KMS-11 (cell line): ENCODE measurements around the gene RXFP1.

ENCODE experiments used
- H2AFZ ChIP-seq: fragments of 200-600 bp; sonication (generic); 2 replicates; pipeline ENCODE4 v1.6.1; 2016; ENCODE audit warnings: antibody characterized with exemption, mixed run types, low read depth
- H3K27ac ChIP-seq: fragments of 200-600 bp; sonication (generic); 2 replicates; pipeline ENCODE4 v1.6.1; 2016; ENCODE audit warnings: mild to moderate bottlenecking, mixed run types
- H3K27me3 ChIP-seq: fragments of 200-600 bp; sonication (generic); 2 replicates; pipeline ENCODE4 v1.6.1; 2017; ENCODE audit warnings: mild to moderate bottlenecking, low read depth, mixed run types, moderate library complexity; ENCODE audit not compliant: insufficient read depth
- H3K36me3 ChIP-seq: fragments of 200-600 bp; sonication (generic); 2 replicates; pipeline ENCODE4 v1.6.1; 2017; ENCODE audit warnings: mild to moderate bottlenecking, mixed run types; ENCODE audit not compliant: insufficient read depth
- H3K4me1 ChIP-seq: fragments of 200-600 bp; sonication (generic); 2 replicates; pipeline ENCODE4 v1.6.1; 2016; ENCODE audit warnings: mild to moderate bottlenecking, low read depth, mixed run types; ENCODE audit not compliant: poor library complexity, severe bottlenecking
- H3K4me2 ChIP-seq: fragments of 200-600 bp; sonication (generic); 2 replicates; pipeline ENCODE4 v1.7.0; 2016; ENCODE audit warnings: mild to moderate bottlenecking, mixed run types
- H3K4me3 ChIP-seq: fragments of 200-600 bp; sonication (generic); IDR thresholded peaks from 2 replicates; pipeline ENCODE4 v1.6.1; 2017; ENCODE audit warnings: low read depth, low read length, mixed read lengths; ENCODE audit not compliant: insufficient read depth
- H3K79me2 ChIP-seq: fragments of 200-600 bp; sonication (generic); 2 replicates; pipeline ENCODE4 v1.6.1; 2016; ENCODE audit warnings: low read depth, mixed run types; ENCODE audit not compliant: insufficient read depth
- H3K9ac ChIP-seq: fragments of 200-600 bp; sonication (generic); 2 replicates; pipeline ENCODE4 v1.6.1; 2016; ENCODE audit warnings: mild to moderate bottlenecking, mixed run types
- H4K20me1 ChIP-seq: fragments of 200-600 bp; sonication (generic); 2 replicates; pipeline ENCODE4 v1.6.1; 2016; ENCODE audit warnings: mild to moderate bottlenecking, mixed run types; ENCODE audit not compliant: insufficient read depth
- TF ChIP-seq, protein P1 (sequence below): fragments of 200-600 bp; sonication (generic); conservative IDR thresholded peaks from 2 replicates; pipeline ENCODE4 v1.6.1; 2017; ENCODE audit warnings: low read depth, mild to moderate bottlenecking, antibody characterized with exemption, low read length, moderate library complexity, mixed read lengths

Gene RXFP1

DNA sequence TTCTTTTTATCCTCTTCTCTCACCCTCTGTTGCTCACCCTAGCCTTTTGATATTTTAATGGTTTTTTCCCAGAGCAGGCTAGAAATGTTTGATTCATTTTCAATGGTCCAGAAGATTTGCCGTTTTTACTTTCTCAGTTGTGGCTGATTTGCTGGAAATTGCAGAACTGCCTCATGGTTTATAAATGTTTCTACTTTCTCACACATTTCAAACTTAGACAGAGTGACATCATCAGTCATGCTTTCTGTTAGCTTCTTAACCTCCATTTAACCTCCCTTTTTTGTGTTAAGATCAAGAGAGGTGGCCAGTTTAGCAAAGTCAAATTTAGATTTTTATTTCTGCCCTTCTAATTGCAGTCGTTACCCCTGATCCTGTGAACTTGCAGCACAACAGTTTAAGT is 8.7 kb downstream of the RXFP1 start:
- Histone ChIP-seq H3K9ac (no peak overlapping the region), H3K4me2 (no peak overlapping the region), H3K27me3 (no peaks in the 10 kb centered on the region), H3K4me1 (peaks cover 6% of the 10 kb centered on the region), H3K4me3 (no peak overlapping the region), H3K27ac (no peak overlapping the region), H2AFZ (no peak overlapping the region), H3K79me2 (no peaks in the 10 kb centered on the region), H3K36me3 (no peaks in the 10 kb centered on the region), H4K20me1 (no peaks in the 10 kb centered on the region)
- TF ChIP-seq, protein P1, sequence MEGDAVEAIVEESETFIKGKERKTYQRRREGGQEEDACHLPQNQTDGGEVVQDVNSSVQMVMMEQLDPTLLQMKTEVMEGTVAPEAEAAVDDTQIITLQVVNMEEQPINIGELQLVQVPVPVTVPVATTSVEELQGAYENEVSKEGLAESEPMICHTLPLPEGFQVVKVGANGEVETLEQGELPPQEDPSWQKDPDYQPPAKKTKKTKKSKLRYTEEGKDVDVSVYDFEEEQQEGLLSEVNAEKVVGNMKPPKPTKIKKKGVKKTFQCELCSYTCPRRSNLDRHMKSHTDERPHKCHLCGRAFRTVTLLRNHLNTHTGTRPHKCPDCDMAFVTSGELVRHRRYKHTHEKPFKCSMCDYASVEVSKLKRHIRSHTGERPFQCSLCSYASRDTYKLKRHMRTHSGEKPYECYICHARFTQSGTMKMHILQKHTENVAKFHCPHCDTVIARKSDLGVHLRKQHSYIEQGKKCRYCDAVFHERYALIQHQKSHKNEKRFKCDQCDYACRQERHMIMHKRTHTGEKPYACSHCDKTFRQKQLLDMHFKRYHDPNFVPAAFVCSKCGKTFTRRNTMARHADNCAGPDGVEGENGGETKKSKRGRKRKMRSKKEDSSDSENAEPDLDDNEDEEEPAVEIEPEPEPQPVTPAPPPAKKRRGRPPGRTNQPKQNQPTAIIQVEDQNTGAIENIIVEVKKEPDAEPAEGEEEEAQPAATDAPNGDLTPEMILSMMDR = no peak

DNA sequence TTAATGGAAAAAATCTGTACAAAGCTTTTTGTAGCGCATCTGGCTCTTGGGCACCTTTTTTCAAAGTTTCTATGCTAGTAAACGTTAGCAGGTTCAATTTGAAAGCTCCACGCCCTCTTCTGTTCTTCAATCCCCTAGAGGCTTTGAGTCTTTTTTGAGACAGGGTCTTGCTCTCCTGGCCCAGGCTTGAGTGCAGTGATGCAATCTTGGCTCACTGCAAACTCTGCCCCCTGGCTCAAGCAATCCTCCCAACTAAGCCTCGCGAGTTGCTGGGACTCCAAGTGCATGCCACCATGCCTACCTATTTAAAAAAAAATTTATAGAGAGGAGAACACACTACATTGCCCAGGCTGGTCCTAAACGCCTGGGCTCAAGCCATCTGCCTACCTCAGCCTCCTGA is 9.2 kb downstream of the RXFP1 start:
- H3K79me2 ChIP-seq = no peaks in the 10 kb centered on the region
- H3K4me2 ChIP-seq = no peak overlapping the region
- no peaks in the 10 kb centered on the region for H3K27me3 ChIP-seq
- no peak overlapping the region for H3K9ac ChIP-seq
- H3K36me3 ChIP-seq = no peaks in the 10 kb centered on the region
- no peak overlapping the region for H3K4me3 ChIP-seq
- no peaks in the 10 kb centered on the region for H4K20me1 ChIP-seq
- peaks cover 11% of the 10 kb centered on the region for H3K4me1 ChIP-seq
- no peak overlapping the region for H2AFZ ChIP-seq
- no peak overlapping the region for H3K27ac ChIP-seq
- TF ChIP-seq, protein P1 = no peak

DNA sequence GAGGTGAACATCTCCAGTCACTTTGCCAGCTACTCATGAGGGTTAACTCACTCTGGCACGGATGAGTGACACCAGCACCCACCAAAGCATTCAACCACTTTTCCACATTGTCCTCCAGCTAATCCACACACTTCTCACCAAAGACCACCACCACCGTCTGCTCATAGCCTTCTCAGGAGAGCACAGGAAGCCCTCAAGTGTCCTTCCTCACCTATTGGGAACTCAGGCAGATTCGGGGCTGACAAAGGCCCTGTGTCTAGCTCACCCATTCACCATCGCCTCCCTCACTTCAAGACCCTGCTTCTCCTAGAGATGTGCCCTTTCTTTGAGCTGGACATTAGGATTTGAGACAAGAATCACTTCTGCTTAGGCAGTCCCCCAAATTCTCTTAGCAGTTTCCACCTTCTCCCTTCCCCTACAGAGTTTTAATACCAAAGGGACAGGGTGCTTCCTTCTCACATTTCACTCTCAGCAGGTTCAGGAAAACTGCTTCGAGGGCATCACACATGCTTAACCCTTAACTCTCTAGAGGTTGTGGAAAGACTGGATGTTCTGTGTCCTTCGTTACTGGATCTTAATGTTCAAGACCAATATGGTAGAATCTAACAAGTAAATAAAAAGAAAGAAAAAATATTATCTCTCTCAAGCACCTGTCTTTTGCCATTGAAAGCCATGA is 11.0 kb downstream of the RXFP1 start:
- Histone ChIP-seq H3K36me3 (no peaks in the 10 kb centered on the region), H3K79me2 (no peaks in the 10 kb centered on the region), H3K9ac (no peak overlapping the region), H3K27ac (no peak overlapping the region), H3K27me3 (no peaks in the 10 kb centered on the region), H3K4me2 (no peak overlapping the region), H2AFZ (no peak overlapping the region), H4K20me1 (no peaks in the 10 kb centered on the region), H3K4me1 (peaks cover 12% of the 10 kb centered on the region), H3K4me3 (no peak overlapping the region)
- TF ChIP-seq, protein P1 = no peak

DNA sequence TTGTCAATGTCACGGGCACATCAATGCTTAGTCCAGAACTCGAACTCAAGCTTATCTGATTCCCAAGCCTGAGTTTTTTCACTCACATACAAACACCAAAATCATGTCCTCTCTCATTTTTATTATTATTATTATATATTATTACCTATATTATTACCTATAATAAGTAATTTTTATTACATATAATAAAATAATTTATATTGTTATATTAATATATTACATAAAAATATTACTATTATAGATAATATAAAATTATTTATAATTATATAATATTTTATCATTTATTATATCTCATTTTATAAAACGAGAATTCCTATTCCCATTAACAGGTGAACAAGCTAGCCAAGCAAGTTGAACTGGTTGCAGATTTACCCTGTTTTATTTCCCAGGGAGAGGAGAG is 13.0 kb downstream of the RXFP1 start:
- Histone ChIP-seq H3K79me2 (no peaks in the 10 kb centered on the region), H3K36me3 (no peaks in the 10 kb centered on the region), H3K9ac (no peak overlapping the region), H3K27ac (no peak overlapping the region), H3K4me2 (no peak overlapping the region; the same call in 1 of the 2 replicates), H2AFZ (peak overlapping the region; percentile 70), H3K4me1 (peaks cover 12% of the 10 kb centered on the region), H3K27me3 (no peaks in the 10 kb centered on the region), H3K4me3 (no peak overlapping the region), H4K20me1 (no peaks in the 10 kb centered on the region)
- TF ChIP-seq, protein P1 = no peak
